GM12864 (cell line): ENCODE measurements around the gene FAAP100.

Experiments
- DNase-seq: peaks from one replicate; pipeline ENCODE4 v3.0.0-alpha.2; 2011; ENCODE audit warnings: low read depth
- H3K4me3 ChIP-seq: 2 replicates; pipeline ENCODE4 v1.5.1; 2011; ENCODE audit warnings: mild to moderate bottlenecking, low read depth, low read length, control low read depth
- TF ChIP-seq, protein P1 (sequence below): IDR thresholded peaks from 2 replicates; pipeline ENCODE4 v1.5.1; 2011; ENCODE audit warnings: low read depth, mild to moderate bottlenecking, moderate library complexity, low read length, control low read depth, inconsistent platforms; ENCODE audit errors: missing control alignments

The FAAP100 gene

DNA sequence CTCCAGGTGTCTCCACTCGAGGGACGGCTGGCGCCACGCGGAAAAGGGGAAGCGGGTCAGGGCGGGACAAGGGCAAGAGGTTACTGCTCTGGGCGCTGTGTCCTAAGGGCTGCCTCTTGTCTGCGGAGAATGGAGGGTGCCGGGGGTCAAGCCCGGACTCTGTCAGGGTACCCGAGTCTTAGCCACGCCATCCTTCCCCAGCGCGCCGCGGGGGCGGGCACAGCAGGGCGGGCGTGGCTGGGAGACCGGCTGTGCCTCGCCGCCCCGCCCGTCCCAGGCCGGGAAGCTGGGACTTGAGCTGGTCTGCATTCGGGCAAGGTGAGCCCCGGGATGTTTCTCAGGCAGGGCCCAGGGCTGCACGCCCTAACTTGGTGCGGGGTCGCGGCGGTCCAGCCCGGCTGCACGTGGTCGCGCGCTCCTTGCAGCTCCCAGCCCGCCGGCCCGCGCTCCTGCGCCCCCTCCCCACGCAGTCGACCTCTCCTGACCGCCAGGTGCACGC lies 33.3 kb downstream of the FAAP100 start:
- TF ChIP-seq, protein P1, sequence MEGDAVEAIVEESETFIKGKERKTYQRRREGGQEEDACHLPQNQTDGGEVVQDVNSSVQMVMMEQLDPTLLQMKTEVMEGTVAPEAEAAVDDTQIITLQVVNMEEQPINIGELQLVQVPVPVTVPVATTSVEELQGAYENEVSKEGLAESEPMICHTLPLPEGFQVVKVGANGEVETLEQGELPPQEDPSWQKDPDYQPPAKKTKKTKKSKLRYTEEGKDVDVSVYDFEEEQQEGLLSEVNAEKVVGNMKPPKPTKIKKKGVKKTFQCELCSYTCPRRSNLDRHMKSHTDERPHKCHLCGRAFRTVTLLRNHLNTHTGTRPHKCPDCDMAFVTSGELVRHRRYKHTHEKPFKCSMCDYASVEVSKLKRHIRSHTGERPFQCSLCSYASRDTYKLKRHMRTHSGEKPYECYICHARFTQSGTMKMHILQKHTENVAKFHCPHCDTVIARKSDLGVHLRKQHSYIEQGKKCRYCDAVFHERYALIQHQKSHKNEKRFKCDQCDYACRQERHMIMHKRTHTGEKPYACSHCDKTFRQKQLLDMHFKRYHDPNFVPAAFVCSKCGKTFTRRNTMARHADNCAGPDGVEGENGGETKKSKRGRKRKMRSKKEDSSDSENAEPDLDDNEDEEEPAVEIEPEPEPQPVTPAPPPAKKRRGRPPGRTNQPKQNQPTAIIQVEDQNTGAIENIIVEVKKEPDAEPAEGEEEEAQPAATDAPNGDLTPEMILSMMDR, result no peak
- H3K4me3 ChIP-seq, result peak overlapping the region; percentile 77
- DNase-seq, result no peak

DNA sequence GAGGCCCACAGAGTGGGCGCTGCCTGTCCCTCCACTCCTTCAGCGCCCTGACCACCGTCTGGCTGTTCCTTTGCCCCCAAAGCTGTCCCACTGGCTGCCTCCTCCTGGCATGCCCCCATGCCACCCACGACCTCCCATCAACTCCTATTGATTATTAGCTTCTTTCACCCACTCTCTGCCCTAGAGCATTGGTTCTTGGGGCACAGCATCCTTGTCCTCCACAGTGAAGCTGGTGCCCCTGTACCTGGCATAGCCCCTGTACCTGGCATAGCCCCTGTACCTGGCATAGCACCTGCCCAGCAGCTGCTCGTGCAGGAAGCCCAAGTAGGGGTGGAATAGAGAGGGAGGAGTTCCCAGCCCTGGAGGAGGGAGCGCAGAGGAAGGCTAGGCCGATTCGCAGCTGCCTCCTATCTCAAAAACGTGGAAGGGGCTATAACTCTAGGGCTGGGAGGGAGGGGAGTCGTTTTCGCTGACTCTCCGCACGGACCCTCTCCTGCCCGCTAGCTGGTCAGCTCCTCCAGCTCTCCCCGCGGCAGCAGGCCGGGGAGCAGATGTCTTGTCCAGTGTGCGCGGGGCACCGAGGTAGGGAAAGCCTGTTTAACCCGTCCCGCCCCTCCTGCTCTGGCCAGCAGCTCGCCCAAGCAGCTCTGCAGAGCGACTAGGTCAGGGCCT lies 33.9 kb downstream of the FAAP100 start:
- peak overlapping the region; percentile 77 for H3K4me3 ChIP-seq
- no peak for DNase-seq
- TF ChIP-seq, protein P1, result no peak

DNA sequence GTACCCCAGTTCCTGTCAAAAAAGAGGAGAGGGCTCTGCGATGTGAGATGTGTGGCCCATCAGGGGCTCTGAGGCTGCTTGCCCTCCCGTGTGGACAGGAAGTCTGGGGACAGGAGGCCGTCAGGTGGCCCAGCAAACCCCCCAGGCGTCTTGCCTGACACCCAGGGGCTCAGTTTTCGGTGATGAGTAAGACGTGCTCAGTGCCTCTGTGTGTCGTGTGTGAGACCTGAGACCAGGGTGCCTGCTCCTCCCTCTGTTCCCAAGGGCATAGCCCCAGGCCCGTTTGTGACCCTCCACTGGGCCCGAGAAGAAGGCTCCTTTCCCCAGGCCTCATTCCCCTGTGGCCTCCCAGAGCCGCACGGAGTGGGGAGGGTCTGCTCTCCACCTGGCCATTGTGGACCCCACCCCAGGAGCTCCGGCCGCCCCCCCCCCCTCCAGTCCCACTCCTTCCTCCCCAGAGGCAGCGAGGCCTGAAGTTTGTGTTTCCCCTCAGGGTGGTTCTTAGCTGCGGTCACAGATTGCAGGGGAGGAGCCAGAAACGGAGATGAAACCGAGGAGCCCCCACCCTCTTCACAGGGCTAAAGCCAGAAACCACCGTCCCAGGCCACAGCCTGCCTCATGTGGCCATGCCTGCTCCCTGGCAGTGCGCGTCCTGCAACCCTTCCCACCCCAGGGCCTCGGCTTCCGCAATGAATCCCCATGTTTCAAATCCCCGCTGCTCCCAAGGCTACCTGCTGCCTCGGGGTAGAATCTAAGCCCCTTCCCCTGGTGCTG lies 34.6 kb downstream of the FAAP100 start:
- H3K4me3 ChIP-seq, result peak overlapping the region; percentile 77
- TF ChIP-seq, protein P1, result no peak
- DNase-seq, result peak; percentile 89

DNA sequence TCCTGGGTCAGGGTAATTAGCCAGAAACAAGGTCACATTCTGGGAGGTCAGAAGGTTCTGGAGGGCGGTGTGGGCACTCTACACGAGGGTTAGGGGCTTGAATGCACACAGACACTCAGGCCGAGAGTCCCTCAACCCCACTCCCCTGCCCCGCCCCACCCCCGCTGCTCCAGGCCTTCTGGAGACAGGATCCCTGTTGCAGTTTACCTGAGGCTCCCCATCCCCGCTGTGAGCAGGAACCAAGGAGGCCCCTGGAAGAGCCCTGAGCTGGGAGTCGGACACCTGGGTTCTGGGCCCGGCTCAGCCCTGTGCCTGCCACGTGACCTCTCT lies 35.2 kb downstream of the FAAP100 start:
- DNase-seq, result no peak
- TF ChIP-seq, protein P1, result no peak
- H3K4me3 ChIP-seq, result peak overlapping the region; percentile 77

DNA sequence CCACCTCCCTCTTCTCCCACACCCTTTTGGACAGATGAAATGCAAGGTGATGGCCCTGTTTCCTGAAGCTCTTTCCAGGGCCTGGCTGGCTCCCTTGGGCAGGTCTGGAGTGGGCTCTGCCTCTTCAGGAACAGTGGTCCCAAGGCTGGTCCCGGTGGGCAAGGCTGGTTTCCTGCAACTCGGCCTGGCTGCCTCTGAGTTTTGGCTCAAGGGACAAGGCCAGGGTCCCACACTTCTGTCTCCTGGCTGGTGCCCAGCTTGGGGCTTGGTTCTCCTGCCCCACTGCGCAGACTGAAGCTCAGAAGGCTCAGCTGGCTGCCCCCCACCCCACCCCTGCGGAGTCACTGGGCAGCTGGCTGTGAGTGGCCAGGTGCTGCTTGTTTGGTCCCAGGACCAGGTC lies 35.7 kb downstream of the FAAP100 start:
- no peak for DNase-seq
- peak overlapping the region; percentile 77 for H3K4me3 ChIP-seq
- TF ChIP-seq, protein P1, result no peak

DNA sequence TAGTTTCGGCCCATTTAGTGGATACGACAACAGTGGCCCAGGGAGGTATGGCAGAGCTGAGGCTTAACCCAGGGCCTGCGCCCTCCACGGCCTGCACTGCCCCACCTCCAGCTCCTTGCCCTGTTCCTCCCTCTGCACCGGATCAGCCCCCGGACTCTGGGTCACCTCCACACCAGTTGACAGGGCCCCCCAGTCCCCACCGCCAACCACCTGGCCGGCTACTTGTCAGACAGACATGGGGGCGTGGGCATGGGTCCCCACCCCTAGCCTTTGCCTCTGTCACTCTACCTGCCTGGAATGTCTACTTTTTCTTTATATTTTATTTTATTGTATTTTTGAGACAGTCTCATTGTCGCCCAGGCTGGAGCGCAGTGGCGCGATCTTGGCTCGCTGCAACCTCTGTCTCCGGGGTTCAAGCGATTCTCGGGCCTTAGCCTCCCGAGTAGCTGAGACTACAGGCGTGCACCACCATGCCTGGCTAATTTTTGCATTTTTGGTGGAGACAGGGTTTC lies 36.6 kb downstream of the FAAP100 start:
- no peak for DNase-seq
- peak overlapping the region; percentile 77 for H3K4me3 ChIP-seq
- TF ChIP-seq, protein P1, result no peak
